SU-DHL-6 (cell line): ENCODE data around the gene PLEKHO1.

ENCODE experiments used
- H2AFZ ChIP-seq: fragments of 200-600 bp; sonication (generic); 2 replicates; pipeline ENCODE4 v1.6.1; 2014; ENCODE audit warnings: low read depth, mild to moderate bottlenecking, moderate library complexity, mixed read lengths, antibody characterized with exemption, low read length; ENCODE audit not compliant: severe bottlenecking
- H3F3A ChIP-seq: fragments of 200-600 bp; shearing (Covaris generic); 2 replicates; pipeline ENCODE4 v1.6.0; 2016; ENCODE audit warnings: antibody characterized with exemption, mild to moderate bottlenecking; ENCODE audit not compliant: insufficient read depth
- H3K27ac ChIP-seq: fragments of 200-600 bp; sonication (generic); 2 replicates; pipeline ENCODE4 v1.5.1; 2016; ENCODE audit warnings: low read depth, mild to moderate bottlenecking, low read length, moderate library complexity, mixed read lengths
- H3K27me3 ChIP-seq: fragments of 200-600 bp; sonication (generic), shearing (Covaris generic); 2 replicates; pipeline ENCODE4 v1.6.0; 2014; ENCODE audit warnings: mild to moderate bottlenecking, low read length
- H3K36me3 ChIP-seq: fragments of 200-600 bp; sonication (generic); 2 replicates; pipeline ENCODE4 v1.6.1; 2014; ENCODE audit warnings: mild to moderate bottlenecking, low read length, mixed read lengths
- H3K4me2 ChIP-seq: fragments of 300-600, 200-600 bp; shearing (Covaris generic), sonication (generic); 2 replicates; pipeline ENCODE4 v1.6.0; 2014; ENCODE audit warnings: low read length, low read depth, mild to moderate bottlenecking; ENCODE audit not compliant: poor library complexity, severe bottlenecking
- H3K4me3 ChIP-seq: fragments of 200-600 bp; sonication (generic); 2 replicates; pipeline ENCODE4 v1.5.1; 2014; ENCODE audit warnings: antibody characterized with exemption, low read length, mild to moderate bottlenecking, mixed read lengths; ENCODE audit not compliant: insufficient read depth, poor library complexity, severe bottlenecking
- H3K79me2 ChIP-seq: fragments of 200-600 bp; sonication (generic); 2 replicates; pipeline ENCODE4 v1.6.1; 2014; ENCODE audit warnings: mild to moderate bottlenecking, low read length, moderate library complexity; ENCODE audit not compliant: insufficient read depth
- H3K9ac ChIP-seq: fragments of 200-600 bp; sonication (generic); 2 replicates; pipeline ENCODE4 v1.7.0; 2014; ENCODE audit warnings: mild to moderate bottlenecking, low read length
- H3K9me2 ChIP-seq: fragments of 200-600 bp; sonication (generic); replicated peaks from 2 replicates; pipeline ENCODE4 v1.6.1; 2014; ENCODE audit warnings: low read length; ENCODE audit not compliant: insufficient read depth
- H3K9me3 ChIP-seq: fragments of 200-600 bp; sonication (generic); 2 replicates; pipeline ENCODE4 v1.6.1; 2014; ENCODE audit warnings: low read length, mixed read lengths; ENCODE audit not compliant: insufficient read depth
- H4K20me1 ChIP-seq: fragments of 200-600 bp; sonication (generic); 2 replicates; pipeline ENCODE4 v1.6.1; 2014; ENCODE audit warnings: low read depth, mild to moderate bottlenecking, antibody characterized with exemption, low read length, moderate library complexity, mixed read lengths
- CTCF ChIP-seq: fragments of 200-600 bp; sonication (generic); IDR thresholded peaks from one replicate; pipeline ENCODE4 v1.5.1; 2017; ENCODE audit warnings: antibody characterized with exemption, mild to moderate bottlenecking, low read length, moderate library complexity; ENCODE audit not compliant: insufficient read depth, poor library complexity, severe bottlenecking
- EZH2phosphoT487 ChIP-seq: fragments of 200-600 bp; sonication (generic), shearing (Covaris generic); conservative IDR thresholded peaks from 2 replicates; pipeline ENCODE4 v1.6.1; 2018; ENCODE audit warnings: mild to moderate bottlenecking, antibody characterized with exemption, low read length, moderate library complexity, mixed read lengths

PLEKHO1 gene

GRCh38 chr1:150171801-150172200 is 22.1 kb downstream of the PLEKHO1 start:
- Histone ChIP-seq H3K27ac (no peak overlapping the region), H2AFZ (no peak overlapping the region), H3K9me2 (no peaks in the 10 kb centered on the region), H3K79me2 (no peaks in the 10 kb centered on the region), H3F3A (no peaks in the 10 kb centered on the region), H3K36me3 (no peaks in the 10 kb centered on the region), H3K27me3 (no peaks in the 10 kb centered on the region), H3K9me3 (no peaks in the 10 kb centered on the region), H3K4me3 (no peak overlapping the region), H3K9ac (no peak overlapping the region), H4K20me1 (no peaks in the 10 kb centered on the region), H3K4me2 (no peak overlapping the region)
- no peak for TF ChIP-seq EZH2phosphoT487
- no peak for TF ChIP-seq CTCF

- Histone ChIP-seq H3K9me2 (no peaks in the 10 kb centered on the region), H3K27me3 (no peaks in the 10 kb centered on the region), H2AFZ (no peak overlapping the region), H3K9me3 (no peaks in the 10 kb centered on the region), H3K36me3 (no peaks in the 10 kb centered on the region), H3K79me2 (no peaks in the 10 kb centered on the region), H3K27ac (no peak overlapping the region), H3K4me2 (no peak overlapping the region), H3K9ac (no peak overlapping the region), H3F3A (no peaks in the 10 kb centered on the region), H4K20me1 (no peaks in the 10 kb centered on the region), H3K4me3 (no peak overlapping the region)
- TF ChIP-seq EZH2phosphoT487 (no peak), CTCF (no peak)
These were observed 23.4 kb downstream of the PLEKHO1 start for GRCh38 chr1:150173141-150173585.

GRCh38 chr1:150176593-150176992 is 26.9 kb downstream of the PLEKHO1 start:
- TF ChIP-seq CTCF (no peak), EZH2phosphoT487 (no peak)
- H3K9me2 ChIP-seq: no peaks in the 10 kb centered on the region
- H3K9ac ChIP-seq: no peak overlapping the region
- no peak overlapping the region for H3K4me3 ChIP-seq
- no peak overlapping the region for H3K4me2 ChIP-seq
- H2AFZ ChIP-seq: no peak overlapping the region
- no peaks in the 10 kb centered on the region for H3K27me3 ChIP-seq
- H3F3A ChIP-seq: no peaks in the 10 kb centered on the region
- H3K36me3 ChIP-seq: no peaks in the 10 kb centered on the region
- no peaks in the 10 kb centered on the region for H3K79me2 ChIP-seq
- no peak overlapping the region for H3K27ac ChIP-seq
- H4K20me1 ChIP-seq: no peaks in the 10 kb centered on the region
- no peaks in the 10 kb centered on the region for H3K9me3 ChIP-seq
